Stimulated activated CD4-positive, alpha-beta T cell treated with anti-CD3 and anti-CD28 coated beads, TNF-alpha, amount 100 ng/mL, for 1 hour (primary cell): ENCODE data around the gene KCNK3.

ENCODE experiments used
- DNase-seq, 3 donors: peaks; one replicate each; pipeline ENCODE4 v3.0.0-alpha.2; 2020; ENCODE audit warnings: low read depth in 3 of 3, low spot score in 1 of 3

Gene KCNK3

DNA sequence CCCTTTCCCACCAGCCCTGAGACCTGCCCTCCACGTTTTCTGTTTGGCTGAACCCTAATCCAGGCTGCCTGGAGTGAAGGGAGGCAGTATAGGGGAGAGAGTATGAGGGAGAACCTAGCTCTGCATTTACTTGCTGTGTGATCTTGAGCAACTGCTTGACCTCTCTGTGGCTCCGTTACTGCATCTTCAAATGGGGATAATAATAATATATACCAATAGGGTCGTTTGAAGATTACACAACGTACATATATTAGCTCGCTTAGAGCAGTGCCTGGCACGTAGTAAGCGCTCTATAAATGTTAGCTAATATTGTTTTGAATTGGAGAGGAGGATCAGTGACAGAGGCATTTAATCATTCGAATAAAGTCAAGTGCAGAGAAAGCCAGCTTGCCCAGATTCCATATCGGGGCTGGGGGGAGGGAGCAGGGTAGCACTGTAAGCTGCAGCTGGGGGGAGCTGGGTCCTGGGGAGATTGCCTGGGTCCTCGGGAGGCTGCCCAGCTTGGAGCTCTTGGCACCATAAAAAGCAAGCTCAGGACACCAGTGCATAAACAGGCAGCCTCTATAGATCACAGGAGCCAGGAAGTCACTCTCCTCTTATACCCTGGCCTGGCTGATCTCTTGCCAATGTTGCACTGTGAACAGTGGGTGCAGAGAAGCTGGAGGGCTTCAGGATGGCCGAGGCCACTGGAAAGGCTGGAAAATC, 19.1 kb downstream of the KCNK3 start:
- no peak for DNase-seq

DNA sequence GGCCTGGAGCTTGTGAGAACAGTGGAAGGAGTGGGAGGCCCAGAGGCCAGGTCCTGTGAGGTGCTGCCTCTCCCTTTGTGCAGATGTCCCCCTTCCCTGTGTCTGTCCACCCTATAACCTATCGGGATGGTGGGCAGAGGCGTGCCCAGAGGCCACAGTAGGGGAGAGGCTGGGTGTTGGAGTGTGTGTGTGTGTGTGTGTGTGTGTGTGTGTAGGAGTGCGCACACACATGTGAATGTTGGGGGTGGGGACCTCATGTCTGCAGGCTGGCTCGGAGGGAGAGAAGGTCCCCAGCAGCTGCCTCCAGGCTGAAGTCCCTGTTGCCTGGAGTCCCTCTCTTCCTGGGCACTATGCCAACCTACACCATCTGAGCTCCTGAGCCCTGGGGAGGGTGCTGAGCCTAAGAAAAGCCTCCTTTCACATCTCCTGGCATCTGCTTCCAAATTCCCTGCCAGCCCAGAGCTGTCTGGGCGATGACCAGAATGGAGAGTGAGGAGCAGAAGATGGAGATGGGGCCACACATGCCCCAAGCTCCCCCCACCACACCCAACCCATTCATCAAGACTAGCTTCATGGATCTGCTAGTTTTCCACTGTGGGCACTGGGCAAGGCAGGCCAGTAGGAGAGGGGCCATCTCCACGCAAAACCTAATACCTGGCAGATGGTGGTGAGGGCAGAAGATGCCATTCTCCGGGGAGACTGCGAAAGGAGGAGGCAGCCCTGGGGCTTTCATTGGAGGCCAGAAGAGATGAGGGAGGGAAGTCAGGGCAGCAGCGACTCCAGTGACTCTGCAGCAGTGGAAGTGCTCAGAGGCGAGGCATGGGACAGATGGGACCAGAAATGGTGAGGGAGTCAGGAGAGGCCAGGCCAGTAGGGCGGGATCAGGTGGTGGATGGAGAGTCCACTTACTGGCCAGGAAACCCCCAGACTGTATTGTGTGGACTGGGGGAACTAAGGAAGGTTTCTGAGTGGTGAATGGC, 20.3 kb downstream of the KCNK3 start:
- no peak for DNase-seq

DNA sequence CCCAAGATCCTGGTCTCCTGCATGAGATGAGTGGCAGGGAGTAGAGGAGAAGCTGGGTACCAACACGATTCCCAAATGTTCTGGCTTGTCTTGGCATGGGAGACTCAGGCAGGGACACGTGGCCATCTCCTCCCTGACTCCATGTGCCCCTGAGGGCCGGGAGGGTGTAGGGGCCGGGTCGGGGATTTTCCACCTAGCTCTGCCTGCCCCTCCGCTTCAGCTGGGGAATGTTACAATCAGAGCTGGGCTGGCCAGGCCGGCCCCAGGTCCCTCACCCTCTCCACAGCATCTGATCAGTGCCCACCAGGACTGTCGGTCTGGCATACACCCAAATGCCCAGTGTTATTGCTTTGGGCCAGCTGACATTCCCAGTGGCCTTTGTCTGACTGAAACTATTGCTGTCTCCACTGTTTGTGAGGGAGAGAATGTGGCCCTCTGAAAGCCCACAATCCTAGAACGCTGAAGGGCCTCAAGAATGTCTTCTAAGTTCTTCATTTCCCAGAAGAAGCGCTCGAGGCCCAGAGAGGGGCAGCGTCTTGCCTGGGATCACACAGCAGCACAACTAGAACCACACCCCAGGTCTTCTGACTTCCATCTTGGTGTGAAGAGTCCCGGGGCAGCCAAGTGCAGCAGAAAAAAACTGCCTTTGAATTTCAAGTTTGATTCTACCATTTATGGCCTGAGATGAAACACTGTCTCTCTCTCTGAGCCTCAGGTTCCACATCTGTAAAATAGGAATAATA, 23.2 kb downstream of the KCNK3 start:
- DNase-seq: no peak

DNA sequence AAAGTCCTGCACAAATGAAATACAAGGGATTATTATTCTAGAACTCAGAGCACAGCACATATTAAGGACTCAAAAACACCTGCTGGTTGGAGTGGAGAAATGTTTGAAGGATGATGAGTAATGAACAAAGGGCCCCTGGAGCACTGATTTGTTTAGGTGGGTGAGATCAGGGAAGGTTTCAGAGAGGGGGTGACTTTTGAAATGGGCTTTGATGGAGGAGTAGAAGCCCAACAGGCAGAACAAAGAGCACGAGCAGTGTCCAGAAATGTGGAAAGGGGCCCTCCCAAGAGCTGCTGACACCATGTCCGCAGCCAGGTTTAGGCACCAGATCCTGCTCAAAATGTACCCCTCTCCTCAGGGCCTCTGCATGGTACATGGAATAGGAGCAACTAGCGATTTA, 23.8 kb downstream of the KCNK3 start:
- no peak for DNase-seq

DNA sequence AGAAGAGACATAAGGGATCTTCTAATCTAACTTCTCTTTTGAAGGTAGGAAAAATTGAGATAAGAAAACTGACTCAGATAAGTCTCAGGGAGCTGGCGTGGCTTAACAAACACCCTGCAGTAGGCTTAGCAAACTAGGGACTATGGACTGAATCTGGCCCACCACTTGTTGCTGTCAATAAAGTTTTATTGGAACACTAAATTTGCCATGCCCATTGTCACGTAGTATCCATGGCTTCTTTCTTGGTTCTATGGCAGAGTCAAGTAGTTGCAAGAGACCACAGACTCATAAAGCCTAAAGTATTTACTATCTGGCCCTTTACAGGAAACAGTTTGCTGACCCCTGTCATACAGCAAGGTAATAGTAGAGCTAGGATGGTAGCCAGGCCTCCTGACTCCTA, 24.2 kb downstream of the KCNK3 start:
- DNase-seq: no peak

DNA sequence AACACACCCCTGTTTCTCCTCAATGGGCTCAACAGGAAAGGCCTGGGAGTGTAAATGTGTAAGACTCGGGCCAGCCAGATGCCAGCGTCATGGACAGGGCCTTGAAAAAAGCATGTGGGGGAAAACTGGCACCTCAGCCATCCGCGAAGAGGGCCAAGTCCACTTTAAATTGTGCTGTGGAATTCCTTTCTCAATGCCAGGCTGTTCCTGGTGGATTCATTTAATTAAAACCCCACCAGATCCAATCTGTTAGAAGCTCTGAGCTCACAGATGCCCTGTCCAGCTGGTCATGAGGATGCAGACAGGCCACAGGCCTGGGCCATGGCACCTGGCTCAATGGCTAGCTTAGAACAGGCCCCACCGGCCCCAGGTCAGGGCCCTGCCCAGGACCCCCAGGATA, 24.8 kb downstream of the KCNK3 start:
- DNase-seq: no peak

DNA sequence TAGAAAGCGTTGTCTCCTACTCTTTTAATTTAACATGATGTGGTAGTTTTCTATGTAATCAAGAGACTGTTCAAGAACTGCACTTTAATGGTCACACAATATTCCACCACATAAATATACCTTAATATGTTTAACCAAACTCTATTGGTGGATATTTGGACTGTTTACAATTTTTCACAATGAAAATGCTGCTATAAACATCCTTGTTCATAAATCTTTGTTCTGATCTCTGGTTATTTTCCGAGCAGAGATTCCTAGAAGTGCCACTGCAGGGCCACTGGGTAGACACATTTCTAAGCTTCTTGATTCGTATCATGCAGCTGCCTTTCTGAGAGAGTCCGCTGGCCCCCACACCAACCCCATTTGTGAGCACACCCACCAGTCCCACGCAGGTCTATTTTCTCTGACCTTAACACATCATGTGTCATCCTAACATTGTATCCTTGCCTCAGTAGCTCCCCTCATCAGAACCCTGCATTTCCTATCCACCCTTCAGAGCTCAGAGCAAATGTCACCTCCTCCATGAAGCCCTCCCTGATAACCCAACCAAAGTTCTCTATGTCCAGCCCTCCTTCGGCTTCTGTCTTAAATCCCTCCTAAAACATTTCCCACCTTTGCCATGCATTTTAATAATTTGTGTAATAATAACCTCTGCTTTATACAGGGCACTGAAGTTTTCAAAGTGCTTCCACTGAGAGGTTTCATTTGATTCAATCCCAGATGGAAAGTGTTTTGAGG, 26.6 kb downstream of the KCNK3 start:
- DNase-seq: no peak

DNA sequence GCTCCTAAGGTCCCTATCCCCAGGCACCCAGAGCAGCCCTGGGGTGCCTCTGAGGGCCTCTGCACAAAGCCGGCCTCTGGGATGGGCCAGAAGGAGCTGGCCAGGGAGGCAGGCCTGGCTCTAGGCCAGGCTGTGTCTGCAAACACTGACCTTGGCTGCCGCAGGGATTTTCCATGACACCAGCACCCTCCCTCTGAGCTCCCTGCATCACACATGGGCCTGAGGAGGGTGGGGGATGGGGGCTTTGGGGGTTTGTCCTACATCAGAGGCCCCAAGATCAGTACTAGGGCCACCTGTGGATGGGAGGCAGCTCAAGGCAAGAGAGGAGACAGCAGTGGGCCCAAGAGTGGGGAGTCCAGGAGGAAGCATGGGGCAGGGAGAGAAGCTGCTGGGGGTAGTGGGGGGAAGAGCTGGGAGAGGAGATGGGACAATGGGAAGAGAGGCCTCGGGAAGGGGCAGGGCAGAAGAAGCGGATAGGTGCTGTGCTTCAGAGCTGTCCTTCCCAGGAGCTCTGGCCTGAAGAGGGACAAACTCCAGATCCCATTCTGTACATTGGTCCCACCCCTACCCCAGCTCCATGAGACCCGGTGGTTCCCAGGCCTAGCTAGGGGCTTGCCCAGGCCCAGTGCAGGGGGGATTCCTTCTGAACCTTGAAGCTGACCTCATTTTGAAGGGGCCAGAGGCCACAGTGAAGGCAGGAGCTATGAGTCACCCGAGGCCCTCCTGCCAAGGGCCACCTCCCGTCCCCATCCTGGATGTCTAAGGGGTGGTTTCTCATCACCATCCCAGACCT, 28.0 kb downstream of the KCNK3 start:
- DNase-seq: no peak

DNA sequence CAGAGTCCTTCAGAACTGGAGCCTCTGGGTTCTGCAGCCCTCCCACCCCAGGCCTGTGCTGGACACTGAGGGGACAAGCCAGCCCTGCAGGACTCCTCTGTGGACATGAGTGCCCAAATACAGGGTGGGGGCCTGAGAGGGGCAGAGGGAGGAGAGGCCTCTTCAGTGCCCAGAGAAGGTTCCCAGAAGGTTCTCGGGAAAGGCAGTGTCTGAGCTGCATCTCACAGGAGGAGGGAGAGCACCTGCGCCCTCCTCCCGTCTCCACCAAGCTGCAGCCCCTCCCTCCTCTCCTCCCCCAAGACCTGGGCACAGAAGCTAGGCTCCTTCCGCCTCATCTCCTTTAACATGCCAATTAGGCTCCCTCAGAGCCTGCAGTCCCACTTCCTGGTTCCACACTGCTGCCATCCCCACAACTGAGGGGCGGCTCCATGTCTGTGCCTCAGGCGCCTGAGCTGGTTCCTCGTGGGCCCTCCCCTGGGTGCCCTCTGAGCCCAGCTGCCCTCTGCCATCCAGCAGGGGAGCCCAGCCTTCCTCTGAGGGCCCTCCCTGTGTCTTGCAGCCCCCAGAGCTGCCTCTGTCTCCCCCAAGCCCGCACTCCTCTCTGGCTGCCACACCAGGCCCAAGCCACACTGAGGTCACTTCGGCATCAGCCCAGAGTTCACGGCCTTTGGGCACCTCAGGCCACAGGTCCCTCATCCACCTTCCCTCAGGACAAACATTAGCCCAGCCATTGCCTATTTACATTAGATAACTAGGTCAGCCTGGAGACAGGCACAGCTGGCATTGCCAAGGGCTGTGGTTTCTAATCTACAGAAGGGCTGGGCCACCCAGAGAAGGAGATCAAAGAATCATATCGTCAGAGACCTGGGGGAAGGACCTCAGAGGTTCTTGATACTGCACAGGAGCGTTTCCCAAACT, 28.9 kb downstream of the KCNK3 start:
- no peak for DNase-seq

DNA sequence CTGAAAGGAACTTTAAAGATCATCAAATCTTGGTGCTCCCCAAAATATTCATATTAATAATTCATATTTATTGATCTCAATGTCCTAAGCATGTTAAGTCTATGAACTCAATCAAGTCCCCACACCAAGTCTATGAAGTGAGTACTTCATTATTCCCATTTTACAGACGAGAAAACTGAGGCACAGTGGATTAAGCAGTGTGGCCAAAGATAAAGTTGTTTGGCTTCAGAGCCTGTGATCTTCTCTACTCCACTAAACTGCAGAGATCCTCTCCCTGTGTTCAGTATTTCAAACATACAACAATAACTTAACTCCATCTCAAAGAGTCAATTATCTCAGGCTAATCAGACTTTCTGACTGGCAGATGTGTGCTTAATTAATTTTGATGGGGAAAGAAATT, 29.8 kb downstream of the KCNK3 start:
- no peak for DNase-seq

DNA sequence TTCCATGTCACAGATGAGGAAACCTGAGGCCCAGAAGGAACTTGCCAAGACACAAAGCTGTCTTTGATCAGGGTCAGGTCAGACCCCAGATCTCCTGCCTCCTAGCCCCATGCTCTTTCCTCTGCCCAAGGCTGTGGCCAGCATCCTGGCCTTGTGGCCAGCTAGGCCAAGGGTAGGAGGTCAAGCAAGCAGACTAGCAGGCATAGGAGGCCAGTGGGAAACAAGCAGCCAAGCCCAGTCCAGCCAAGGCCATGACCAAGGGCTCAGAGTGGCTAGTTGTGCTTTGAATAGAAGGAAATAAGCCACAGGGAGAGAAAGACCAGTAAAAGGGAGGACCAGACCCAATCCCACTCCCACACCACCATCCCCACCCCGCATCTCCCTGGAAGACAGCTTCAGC, 30.4 kb downstream of the KCNK3 start:
- DNase-seq: no peak

DNA sequence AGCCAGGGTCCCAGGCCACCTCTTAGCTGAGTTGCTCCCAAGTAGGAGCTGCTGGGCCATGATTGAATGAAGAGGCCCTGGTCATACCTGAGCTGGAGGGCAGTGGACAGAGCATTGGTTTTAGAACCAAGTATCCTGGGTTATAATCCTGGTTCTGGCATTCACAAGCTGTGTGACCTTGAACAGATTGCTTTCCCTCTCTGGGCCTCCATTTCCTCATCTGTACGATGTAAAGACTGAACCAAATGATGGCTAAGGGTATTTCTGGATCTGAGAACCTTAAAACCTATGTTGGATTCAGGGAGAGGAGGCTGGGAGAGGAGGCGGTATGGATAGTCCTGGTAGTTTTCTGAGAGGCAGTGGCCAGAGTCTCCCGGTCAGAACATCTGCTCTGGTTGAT, 31.0 kb downstream of the KCNK3 start:
- no peak for DNase-seq

DNA sequence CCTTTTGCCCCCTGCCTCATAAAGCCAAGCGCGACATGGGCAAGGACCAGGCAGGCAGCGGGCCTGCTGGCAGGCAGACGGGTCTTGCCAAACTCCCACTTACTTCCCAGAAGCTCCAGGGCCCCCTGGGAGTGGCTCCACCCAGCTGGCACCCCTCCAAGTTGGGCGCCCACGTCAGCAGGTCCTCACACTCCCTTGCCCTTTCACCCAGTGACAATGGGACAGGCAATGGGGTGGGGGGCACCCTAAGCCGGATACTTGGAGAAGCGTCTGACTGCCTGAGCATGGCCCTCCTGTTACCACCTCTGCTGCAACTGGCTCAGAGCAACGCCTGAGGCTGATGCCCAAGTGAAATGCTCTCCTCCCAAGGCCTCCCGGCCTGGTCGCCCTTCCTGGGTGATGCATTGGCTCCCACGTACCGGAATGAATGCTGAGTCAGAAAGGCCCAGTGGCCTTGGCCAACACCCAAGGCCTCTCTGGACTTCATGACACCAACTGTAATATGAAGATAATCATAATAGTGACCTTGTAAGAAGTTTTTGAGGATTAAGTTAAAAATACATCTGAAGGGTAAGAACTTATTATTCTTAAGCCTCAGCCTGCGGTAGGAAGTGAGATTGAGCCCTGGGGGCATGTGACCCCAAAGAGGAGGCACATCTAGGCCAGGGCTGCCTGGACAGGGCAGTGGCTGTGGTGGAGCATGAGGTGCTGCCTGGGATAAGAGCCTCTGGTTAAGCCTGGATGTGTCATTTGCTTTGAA, 31.6 kb downstream of the KCNK3 start:
- DNase-seq: no peak

DNA sequence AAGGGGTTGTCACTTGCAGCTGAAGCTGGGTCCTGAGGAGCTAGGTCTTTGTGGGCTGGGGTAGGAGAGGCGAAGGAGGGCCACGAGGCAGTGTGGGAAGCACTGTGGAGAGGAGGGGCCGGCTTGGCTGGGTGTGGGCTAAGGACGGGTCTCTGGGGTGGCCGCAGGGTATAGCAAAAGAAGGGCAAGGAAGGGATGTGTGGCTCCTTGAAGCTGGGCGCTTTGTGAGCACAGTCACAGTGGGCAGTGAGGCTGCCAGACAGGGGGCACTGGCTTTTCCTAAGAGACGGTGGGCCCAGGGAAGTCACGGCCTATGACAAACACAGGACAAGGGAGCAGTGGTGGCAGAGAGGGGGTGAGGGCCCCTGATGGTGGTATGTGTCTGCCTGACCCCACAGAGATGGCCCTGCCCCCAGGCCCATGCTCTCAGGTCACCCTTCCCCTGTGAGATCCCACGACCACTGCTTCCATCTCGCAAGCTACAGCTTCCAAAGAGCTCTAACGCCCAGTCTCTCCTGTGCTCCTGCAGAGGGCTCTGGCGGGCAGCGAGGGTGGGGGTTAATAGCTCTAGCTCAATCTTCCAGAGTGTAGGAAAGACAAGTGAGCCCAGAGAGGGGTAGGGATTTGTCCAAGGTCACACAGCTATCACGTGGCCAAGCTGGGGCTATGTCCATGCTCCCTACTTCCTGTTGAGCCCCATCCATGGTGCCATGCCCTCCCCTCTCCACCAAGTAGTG, 32.4 kb downstream of the KCNK3 start:
- no peak for DNase-seq

DNA sequence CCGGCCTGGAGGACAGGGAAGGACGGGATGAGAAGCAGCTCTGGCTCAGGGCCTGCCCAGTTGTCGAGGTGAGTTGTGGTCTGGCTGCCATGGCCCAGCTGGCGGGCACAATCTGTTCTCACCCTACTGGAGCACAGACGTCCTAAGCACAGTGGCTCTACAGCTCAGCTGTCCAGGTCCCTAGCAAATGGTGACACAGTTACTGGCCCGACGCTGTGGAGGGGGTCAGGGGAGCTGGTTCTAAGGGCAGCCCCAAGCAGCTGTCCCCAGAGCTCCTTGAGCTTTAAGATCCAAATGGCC, 32.9 kb downstream of the KCNK3 start:
- DNase-seq: no peak

DNA sequence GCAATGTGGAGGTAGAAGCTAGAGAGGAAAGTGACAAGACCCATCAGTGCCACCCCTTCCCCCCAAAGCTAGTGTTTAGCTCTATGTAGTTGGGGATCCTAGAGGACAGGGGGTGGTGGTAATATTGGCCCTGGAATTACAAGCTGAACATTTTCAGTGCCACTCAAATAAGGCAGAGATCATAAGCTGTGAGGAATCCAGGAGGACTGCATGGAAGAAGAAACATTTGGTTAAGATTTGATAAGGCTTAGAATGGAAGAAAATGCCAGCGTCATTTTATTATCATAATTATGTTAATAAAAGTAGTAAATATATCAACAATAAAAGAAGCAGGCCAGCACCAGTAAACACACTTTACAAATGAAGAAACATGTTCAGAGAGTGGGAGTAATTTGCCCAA, 33.7 kb downstream of the KCNK3 start:
- DNase-seq: no peak

DNA sequence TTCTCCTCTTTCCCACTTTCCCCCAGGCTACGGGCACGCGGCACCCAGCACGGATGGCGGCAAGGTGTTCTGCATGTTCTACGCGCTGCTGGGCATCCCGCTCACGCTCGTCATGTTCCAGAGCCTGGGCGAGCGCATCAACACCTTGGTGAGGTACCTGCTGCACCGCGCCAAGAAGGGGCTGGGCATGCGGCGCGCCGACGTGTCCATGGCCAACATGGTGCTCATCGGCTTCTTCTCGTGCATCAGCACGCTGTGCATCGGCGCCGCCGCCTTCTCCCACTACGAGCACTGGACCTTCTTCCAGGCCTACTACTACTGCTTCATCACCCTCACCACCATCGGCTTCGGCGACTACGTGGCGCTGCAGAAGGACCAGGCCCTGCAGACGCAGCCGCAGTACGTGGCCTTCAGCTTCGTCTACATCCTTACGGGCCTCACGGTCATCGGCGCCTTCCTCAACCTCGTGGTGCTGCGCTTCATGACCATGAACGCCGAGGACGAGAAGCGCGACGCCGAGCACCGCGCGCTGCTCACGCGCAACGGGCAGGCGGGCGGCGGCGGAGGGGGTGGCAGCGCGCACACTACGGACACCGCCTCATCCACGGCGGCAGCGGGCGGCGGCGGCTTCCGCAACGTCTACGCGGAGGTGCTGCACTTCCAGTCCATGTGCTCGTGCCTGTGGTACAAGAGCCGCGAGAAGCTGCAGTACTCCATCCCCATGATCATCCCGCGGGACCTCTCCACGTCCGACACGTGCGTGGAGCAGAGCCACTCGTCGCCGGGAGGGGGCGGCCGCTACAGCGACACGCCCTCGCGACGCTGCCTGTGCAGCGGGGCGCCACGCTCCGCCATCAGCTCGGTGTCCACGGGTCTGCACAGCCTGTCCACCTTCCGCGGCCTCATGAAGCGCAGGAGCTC, 35.4 kb downstream of the KCNK3 start:
- DNase-seq: no peak
